Muscle of back (tissue), 11 donors: ENCODE data around the gene STH. TPM values are rescaled to one million over a fixed set of nuclear protein-coding genes. Genes with fewer than 3 reads are reported as not detected.

Experiments
- DNase-seq, 3 donors: peaks; one replicate each; pipeline versions ENCODE4 v3.0.0 to v3.0.0-alpha.2; 2013
- polyA plus RNA-seq, 10 donors: library from polyadenylated mRNA; unstranded; fragments of 120-200 nt; gene quantifications; one replicate each; pipeline ENCODE4 v1.2.1, GENCODE V29; 2013; ENCODE audit not compliant: insufficient read length in 10 of 10

STH gene
- polyA plus RNA-seq, 10 donors: not detected

- DNase-seq: no peak
Measured at GRCh38 chr17:46044989-46045388, 45.9 kb downstream of the STH start.

- DNase-seq: no peak
Measured at GRCh38 chr17:46045639-46046038, 46.6 kb downstream of the STH start.

GRCh38 chr17:46046957-46047356 lies 47.9 kb downstream of the STH start:
- DNase-seq: no peak

- no peak for DNase-seq
Measured at GRCh38 chr17:46047398-46047797, 48.3 kb downstream of the STH start.

- no peak for DNase-seq
Measured at GRCh38 chr17:46047856-46048255, 48.8 kb downstream of the STH start.

Other genes starting within 250 kb of the STH start
- gene CRHR1, start 214.9 kb upstream of the STH start, polyA plus RNA-seq: under 1 TPM in 5 of 10 donors, not detected in 5; 0.21 to 0.66 (median 0.26) TPM
- not detected for gene SPPL2C, start 154.4 kb upstream of the STH start, polyA plus RNA-seq
- gene MAPT, start 104.7 kb upstream of the STH start, polyA plus RNA-seq: 10 to 100 TPM in 4 of 10 donors, 1 to 10 TPM in 6; 6.6 to 13.7 (median 9.4) TPM
- gene KANSL1, start 194.2 kb downstream of the STH start, polyA plus RNA-seq: 10 to 100 TPM; 25.4 to 63.0 (median 33.5) TPM